ENCODE measurements around the gene FST. TPM values are rescaled to one million over a fixed set of nuclear protein-coding genes. Genes with fewer than 3 reads are reported as not detected.

The FST gene
- total and polyA plus RNA-seq, 4 experiments from 2014 or later, result 0.16 to 3.3 (median 1.2) TPM

Other genes with a start within 250 kb of the FST start
- 10 to 100 TPM; 23.6 to 32.5 TPM for gene NDUFS4, start 80.0 kb downstream of the FST start, total RNA-seq
- gene NDUFS4, start 80.0 kb downstream of the FST start, polyA plus RNA-seq, result 100 to 1,000 TPM in 1 of 2 donors, 10 to 100 TPM in 1; 96.5 to 113 TPM

Measured in CD4-positive, alpha-beta memory T cell (primary cell).